Progenitor cell of endocrine pancreas (in vitro differentiated cells): ENCODE results near the gene VTA1. TPM values are rescaled to one million over a fixed set of nuclear protein-coding genes. Genes with fewer than 3 reads are reported as not detected.

Experiments
- total RNA-seq: library from RNA; stranded (reverse); gene quantifications from 2 replicates; pipeline ENCODE4 v1.2.1, GENCODE V29; 2021

VTA1 gene
- total RNA-seq, 1 donor from 2014 or later: 49.6 TPM

Other genes starting within 250 kb of the VTA1 start
- not detected in 2 replicates for gene GJE1, start 14.3 kb upstream of the VTA1 start, total RNA-seq
- 0.74 TPM in 1 of 2 replicates, not detected in the other for gene NMBR, start 141 bp upstream of the VTA1 start, total RNA-seq
- gene ADGRG6, start 154.7 kb downstream of the VTA1 start, total RNA-seq: 126 and 139 TPM in 2 replicates